HG03045 (cell line): ENCODE measurements around the gene MCOLN1.

Experiments
- ATAC-seq: cut with Tn5 transposase; IDR thresholded peaks from one replicate; pipeline ENCODE4 v1.9.1; 2021; ENCODE audit warnings: mild to moderate bottlenecking, moderate library complexity; ENCODE audit not compliant: unreplicated experiment

The MCOLN1 gene

GRCh38 chr19:7500811-7501450 lies 21.5 kb upstream of the MCOLN1 start:
- no peak for ATAC-seq

DNA sequence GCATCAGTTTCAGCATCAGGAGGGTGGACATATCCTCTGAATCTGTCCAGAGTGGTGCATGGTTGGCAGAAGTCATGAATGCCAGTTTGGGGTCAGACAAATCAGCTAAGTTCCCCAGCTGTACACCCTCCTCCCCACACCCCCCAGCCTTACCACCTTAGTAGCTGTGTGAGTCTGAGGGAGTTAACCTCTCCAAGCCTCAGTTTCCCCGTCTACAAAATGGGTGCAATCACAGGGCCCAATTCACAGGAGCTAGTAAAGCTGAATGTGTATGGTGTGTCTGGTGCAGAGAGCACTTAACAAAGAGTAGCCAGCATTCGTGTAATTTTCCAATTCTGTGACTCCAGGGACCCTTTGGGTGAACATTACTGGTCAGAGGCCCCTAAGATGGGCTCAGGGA lies 19.9 kb upstream of the MCOLN1 start:
- no peak for ATAC-seq

- no peak for ATAC-seq
Observed at GRCh38 chr19:7504684-7505083, 17.7 kb upstream of the MCOLN1 start.

GRCh38 chr19:7505288-7505681 lies 17.1 kb upstream of the MCOLN1 start:
- ATAC-seq: no peak

GRCh38 chr19:7505682-7506384 lies 16.6 kb upstream of the MCOLN1 start:
- no peak for ATAC-seq

GRCh38 chr19:7506385-7507328 lies 15.8 kb upstream of the MCOLN1 start:
- no peak for ATAC-seq

DNA sequence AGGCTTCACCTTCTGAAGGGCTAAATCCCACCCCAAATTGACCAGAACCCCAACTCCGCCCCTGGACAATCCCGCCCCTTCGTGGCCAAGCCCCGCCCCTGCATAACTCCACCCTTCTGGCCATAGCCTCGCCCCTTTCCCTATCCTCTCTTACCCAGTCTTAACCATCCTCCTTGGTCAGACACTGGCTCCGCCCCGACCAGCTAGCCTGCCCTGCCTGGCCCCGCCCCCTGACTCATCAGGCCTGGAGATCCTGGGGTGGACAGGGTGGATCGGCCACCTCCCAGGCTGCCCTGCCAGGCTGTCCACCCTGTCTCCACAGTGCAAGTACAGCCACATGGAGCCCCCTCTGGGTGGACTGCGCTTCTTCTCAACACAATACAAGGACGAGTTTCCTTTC lies 14.5 kb upstream of the MCOLN1 start:
- no peak for ATAC-seq

GRCh38 chr19:7509625-7510024 lies 12.8 kb upstream of the MCOLN1 start:
- ATAC-seq: no peak

- no peak for ATAC-seq
Observed at GRCh38 chr19:7512400-7512851, 10.0 kb upstream of the MCOLN1 start.

DNA sequence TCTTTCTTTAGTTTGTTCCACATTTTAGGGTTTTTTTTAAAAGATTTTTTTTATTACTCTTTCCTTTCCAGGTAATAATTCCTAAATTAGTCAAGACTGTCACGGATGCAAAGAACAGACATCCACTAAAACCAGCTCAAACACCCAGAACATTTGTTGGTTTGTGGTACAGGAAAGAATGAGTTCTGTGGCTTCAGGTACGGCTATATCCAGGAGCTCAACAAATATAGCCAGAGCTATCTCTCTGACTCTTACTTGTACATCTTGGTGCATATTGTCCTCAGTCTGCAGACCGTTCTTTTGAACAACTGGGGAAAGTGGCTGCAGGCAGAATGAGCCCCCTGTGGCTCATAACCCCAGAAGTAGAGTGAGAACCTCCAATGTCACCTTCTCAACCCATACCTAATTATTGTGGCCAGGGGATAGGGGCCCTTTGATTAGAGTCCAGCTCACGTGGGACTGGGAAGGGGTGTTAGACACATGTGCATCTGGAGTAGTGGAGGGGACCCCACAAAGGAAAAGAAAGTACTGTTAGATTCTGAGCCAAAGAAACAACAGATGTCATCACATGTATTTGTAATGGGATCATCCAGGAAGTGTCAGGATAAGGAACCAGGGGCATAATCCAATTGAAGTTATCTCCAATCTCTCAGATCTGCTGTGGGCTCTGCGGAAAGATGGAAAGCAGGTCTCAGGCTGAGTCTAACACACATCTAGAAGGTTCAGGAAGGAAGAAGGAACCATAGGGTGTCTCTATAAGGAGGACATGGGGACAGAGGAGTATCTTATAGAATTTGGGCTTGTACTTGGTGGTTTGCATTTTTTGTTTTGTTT lies 8.4 kb upstream of the MCOLN1 start:
- no peak for ATAC-seq

DNA sequence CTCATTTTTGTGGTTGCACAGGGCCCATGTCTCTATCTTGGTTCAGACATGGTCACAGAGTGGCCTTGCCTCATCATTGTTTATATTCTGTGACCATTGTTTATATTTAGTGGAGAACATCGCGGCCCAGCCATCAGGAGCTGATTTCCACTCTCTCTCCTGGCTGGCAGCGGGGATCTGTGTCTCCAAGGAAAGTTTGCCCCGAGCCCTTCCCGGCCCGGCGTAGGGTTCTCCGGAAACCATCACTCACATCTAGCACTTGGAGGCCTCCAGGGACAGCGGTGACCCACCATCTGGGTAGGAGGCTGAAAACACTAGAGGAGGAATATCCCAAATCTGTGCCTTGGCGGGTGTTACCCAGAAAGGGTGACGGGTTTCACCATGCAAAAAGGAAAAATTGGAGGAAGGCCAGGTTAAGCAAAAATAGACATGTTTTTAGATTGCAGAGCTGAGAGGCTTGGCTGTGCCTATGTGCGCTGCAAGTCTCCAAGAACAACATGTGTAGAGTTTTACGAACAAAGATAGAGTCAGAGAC lies 7.2 kb upstream of the MCOLN1 start:
- no peak for ATAC-seq

DNA sequence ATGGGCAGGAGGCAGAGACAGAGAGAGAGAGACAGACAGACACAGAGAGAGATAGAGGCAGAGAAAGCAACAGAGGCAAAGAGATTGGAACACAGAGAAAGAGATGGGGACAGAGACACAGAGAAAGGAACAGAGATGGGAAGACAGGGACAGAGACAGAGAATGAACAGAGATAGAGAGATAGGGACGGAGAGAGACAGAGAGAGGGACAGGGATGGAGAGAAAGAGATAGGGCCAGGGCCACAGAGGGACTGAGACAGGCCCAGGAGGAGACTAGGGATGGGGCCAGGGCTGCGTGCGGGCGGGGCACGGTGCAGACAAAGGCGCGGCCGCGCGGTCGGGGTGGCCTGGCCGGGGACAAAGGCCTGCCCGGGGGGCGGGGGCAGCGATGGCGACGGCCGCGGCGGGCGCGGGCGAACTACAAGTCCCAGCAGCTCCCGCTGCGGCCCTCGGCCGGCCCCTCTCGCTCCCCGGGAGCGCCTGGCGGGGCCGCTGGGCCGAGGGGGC lies 6.7 kb upstream of the MCOLN1 start, which contains the start of gene ZNF358:
ZNF358 (plus strand) TSS at position 459 of the 507 bp plus-strand sequence. CDS start 3,140 bp downstream, outside the sequence.
- no peak for ATAC-seq

- ATAC-seq: no peak
Observed at GRCh38 chr19:7516333-7516732, 6.1 kb upstream of the MCOLN1 start.

DNA sequence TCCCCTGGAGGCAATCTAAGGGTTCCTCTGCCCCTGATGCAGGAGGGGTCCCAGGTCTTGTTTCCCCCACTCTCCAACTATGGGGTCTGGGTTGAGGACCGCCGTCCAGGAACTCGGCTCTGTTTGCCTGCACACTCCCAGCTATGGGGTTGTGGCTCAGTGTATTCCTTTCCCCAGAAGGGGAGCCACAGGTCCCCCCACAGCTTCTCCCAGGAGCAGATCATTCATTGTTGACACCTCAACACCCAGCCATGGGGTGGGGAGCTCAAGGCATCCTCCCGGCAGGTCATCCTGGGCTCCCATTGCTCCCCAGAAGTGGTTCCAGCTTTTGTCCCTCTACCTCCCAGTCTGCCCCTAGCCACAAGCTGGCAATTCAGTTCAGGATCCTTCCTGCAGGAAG lies 5.5 kb upstream of the MCOLN1 start:
- ATAC-seq: no peak

DNA sequence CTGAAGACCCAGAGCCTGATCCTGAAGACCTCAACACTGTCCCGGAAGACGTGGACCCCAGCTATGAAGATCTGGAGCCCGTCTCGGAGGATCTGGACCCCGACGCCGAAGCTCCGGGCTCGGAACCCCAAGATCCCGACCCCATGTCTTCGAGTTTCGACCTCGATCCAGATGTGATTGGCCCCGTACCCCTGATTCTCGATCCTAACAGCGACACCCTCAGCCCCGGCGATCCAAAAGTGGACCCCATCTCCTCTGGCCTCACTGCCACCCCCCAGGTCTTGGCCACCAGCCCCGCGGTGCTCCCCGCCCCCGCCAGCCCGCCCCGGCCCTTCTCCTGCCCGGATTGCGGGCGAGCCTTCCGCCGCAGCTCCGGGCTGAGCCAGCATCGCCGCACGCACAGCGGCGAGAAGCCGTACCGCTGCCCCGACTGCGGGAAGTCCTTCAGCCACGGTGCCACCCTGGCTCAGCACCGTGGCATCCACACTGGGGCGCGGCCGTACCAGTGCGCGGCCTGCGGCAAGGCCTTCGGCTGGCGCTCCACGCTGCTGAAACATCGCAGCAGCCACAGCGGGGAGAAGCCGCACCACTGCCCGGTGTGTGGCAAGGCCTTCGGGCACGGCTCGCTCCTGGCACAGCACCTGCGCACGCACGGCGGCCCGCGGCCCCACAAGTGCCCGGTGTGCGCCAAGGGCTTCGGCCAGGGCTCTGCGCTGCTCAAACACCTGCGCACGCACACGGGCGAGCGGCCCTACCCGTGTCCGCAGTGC lies 2.9 kb upstream of the MCOLN1 start:
- ATAC-seq: no peak

GRCh38 chr19:7520131-7521051 lies 2.0 kb upstream of the MCOLN1 start:
- no peak for ATAC-seq

DNA sequence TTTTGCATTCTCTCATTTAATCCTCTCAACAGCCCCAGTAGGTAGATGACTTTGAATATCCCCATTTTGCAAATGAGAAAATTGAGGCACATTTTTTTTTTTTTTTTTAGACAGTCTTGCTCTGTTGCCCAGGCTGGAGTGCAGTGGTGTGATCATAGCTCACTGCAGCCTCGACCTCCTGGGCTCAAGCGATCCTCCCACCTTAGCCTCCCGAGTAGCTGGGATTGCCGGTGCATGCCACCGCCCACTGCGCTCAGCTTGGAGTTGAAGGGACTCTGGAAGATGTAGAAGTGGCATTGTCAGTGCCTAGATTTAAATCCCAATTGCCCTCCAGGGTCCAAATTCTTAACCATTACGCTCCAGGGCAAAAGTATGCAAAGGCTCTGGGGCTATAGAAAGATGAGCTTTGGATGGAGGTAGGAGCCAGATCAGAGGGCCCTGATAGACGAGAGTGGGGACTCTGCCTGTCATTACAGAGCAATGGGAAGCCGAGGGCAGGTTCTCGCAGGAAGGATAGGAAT lies 813 bp upstream of the MCOLN1 start:
- no peak for ATAC-seq
